SK-N-SH treated with all-trans-retinoic acid at 6 μM for 48 hours (cell line): Measurements from ENCODE around the gene TOP2A.
A peak's percentile ranks its signal among the peaks of the same experiment; 100 is the strongest.

Experiments
- ATAC-seq: fragments of 200-7000 bp; cut with Tn5 transposase; 3 replicates; pipeline ENCODE4 v1.9.1; 2020; ENCODE audit warnings: mild to moderate bottlenecking, moderate library complexity
- ARNTL ChIP-seq: fragments of 450-650 bp; formaldehyde crosslinking; IDR thresholded peaks from 2 replicates; pipeline ENCODE4 v1.5.0; 2020; ENCODE audit warnings: low read depth, mild to moderate bottlenecking, moderate library complexity, borderline replicate concordance
- BACH2 ChIP-seq: fragments of 250-450 bp; sonication (Bioruptor Pico); IDR thresholded peaks from 2 replicates; pipeline ENCODE4 v1.9.0; 2021; ENCODE audit warnings: mild to moderate bottlenecking, borderline replicate concordance
- CSDC2 ChIP-seq: fragments of 250-450 bp; sonication (Bioruptor Pico); IDR thresholded peaks from 2 replicates; pipeline ENCODE4 v1.5.0; 2020; ENCODE audit warnings: mild to moderate bottlenecking, moderate library complexity
- ESRRG ChIP-seq: fragments of 250-450 bp; sonication (Bioruptor Pico); IDR thresholded peaks from 2 replicates; pipeline ENCODE4 v1.6.1; 2021; ENCODE audit warnings: mild to moderate bottlenecking
- ISL1 ChIP-seq: fragments of 250-450 bp; sonication (Bioruptor Pico); IDR thresholded peaks from 2 replicates; pipeline ENCODE4 v2.1.2; 2022; ENCODE audit warnings: mild to moderate bottlenecking, moderate library complexity
- OSR1 ChIP-seq: fragments of 250-450 bp; sonication (Bioruptor Pico); IDR thresholded peaks from 2 replicates; pipeline ENCODE4 v1.8.0; 2022; ENCODE audit warnings: moderate library complexity, mild to moderate bottlenecking, inconsistent platforms
- PPARA ChIP-seq: fragments of 250-450 bp; sonication (Bioruptor Pico); IDR thresholded peaks from 2 replicates; pipeline ENCODE4 v1.5.0; 2020; ENCODE audit warnings: mild to moderate bottlenecking, borderline replicate concordance
- RARB ChIP-seq: fragments of 250-450 bp; sonication (Bioruptor Pico); IDR thresholded peaks from 2 replicates; pipeline ENCODE4 v1.8.0; 2021; ENCODE audit warnings: mild to moderate bottlenecking, moderate library complexity
- SNAI2 ChIP-seq: fragments of 250-450 bp; sonication (Bioruptor Pico); IDR thresholded peaks from 2 replicates; pipeline ENCODE4 v1.5.0; 2020; ENCODE audit warnings: mild to moderate bottlenecking, moderate library complexity
- TCF4 ChIP-seq: fragments of 250-450 bp; sonication (Bioruptor Pico); IDR thresholded peaks from 2 replicates; pipeline ENCODE4 v1.8.0; 2021; ENCODE audit warnings: mild to moderate bottlenecking, moderate library complexity, borderline replicate concordance
- TOX ChIP-seq: fragments of 250-450 bp; sonication (Bioruptor Pico); IDR thresholded peaks from 2 replicates; pipeline ENCODE4 v1.8.0; 2021; ENCODE audit warnings: mild to moderate bottlenecking, moderate library complexity, borderline replicate concordance
- ZFP3 ChIP-seq: fragments of 250-450 bp; sonication (Bioruptor Pico); IDR thresholded peaks from 2 replicates; pipeline ENCODE4 v1.5.0; 2020; ENCODE audit warnings: mild to moderate bottlenecking, moderate library complexity
- ZFP30 ChIP-seq: fragments of 450-650 bp; formaldehyde crosslinking; IDR thresholded peaks from 2 replicates; pipeline ENCODE4 v1.5.0; 2022; ENCODE audit warnings: mild to moderate bottlenecking, moderate library complexity
- ZNF565 ChIP-seq: fragments of 450-650 bp; formaldehyde crosslinking; conservative IDR thresholded peaks from 2 replicates; pipeline ENCODE4 v1.5.0; 2020; ENCODE audit warnings: low read depth, mild to moderate bottlenecking, moderate library complexity
- ZNF70 ChIP-seq: fragments of 450-650 bp; formaldehyde crosslinking; IDR thresholded peaks from 2 replicates; pipeline ENCODE4 v1.5.0; 2020; ENCODE audit warnings: mild to moderate bottlenecking, moderate library complexity
- ZNF8 ChIP-seq: fragments of 450-650 bp; formaldehyde crosslinking; IDR thresholded peaks from 2 replicates; pipeline ENCODE4 v1.5.0; 2020; ENCODE audit warnings: mild to moderate bottlenecking, moderate library complexity
- TF ChIP-seq, protein P1 (sequence below): fragments of 250-450 bp; sonication (Bioruptor Pico); IDR thresholded peaks from 2 replicates; pipeline ENCODE4 v1.8.0; 2021; ENCODE audit warnings: low read depth, mild to moderate bottlenecking, moderate library complexity, borderline replicate concordance
- TF ChIP-seq, protein P2 (sequence below): fragments of 250-450 bp; sonication (Bioruptor Pico); IDR thresholded peaks from 2 replicates; pipeline ENCODE4 v1.5.1; 2021; ENCODE audit warnings: mild to moderate bottlenecking, moderate library complexity
- TF ChIP-seq, protein P3 (sequence below): fragments of 250-450 bp; sonication (Bioruptor Pico); IDR thresholded peaks from 2 replicates; pipeline ENCODE4 v1.5.0; 2020; ENCODE audit warnings: mild to moderate bottlenecking, moderate library complexity

The TOP2A gene

DNA sequence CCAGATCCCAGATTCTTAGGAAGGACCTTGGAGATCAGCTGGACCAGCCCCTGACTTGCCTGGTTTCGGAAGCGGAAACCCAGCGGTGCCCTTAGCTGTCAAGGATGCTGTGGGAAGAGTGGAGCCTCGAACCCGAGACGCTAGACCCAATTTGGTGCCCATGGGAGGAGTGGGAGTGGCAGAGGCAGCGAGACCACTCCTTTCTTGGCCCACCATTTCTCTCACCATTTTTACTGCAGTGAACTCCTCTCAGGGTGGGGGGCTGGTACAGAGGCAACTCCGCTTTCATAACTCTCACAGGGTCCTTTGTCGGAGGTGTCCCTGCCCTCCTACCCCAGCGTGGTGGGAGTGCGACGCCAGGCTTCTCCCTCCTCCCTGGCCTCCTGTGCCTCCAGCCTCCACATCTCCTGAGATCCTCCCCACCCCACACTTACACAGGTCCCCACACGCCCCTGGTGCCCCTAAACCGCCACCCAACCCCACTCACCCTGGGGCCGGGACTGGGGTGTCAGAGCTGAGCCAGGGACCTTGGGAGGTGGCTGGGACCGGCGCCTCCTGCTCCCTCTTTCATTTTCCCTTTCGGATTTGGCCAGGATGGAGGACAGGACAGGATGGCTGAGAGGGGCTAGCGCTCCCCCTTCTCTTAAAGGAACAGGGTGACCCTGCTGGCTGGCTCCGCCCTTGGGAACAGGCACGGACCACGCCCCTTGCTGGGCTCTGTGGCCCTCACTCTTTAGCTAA is 53.4 kb downstream of the TOP2A start, which contains the start of gene GJD3:
Gene GJD3, minus strand, starts transcription at position 617 of the 741 bp plus-strand sequence. CDS start 922 bp downstream, outside the sequence.
- no peak for ATAC-seq
- no peak for TF ChIP-seq ZNF565 (CRISPR knock-in tag)
- no peak for TF ChIP-seq ISL1 (CRISPR knock-in tag)
- TF ChIP-seq OSR1 (CRISPR knock-in tag), result no peak
- TF ChIP-seq, protein P1, sequence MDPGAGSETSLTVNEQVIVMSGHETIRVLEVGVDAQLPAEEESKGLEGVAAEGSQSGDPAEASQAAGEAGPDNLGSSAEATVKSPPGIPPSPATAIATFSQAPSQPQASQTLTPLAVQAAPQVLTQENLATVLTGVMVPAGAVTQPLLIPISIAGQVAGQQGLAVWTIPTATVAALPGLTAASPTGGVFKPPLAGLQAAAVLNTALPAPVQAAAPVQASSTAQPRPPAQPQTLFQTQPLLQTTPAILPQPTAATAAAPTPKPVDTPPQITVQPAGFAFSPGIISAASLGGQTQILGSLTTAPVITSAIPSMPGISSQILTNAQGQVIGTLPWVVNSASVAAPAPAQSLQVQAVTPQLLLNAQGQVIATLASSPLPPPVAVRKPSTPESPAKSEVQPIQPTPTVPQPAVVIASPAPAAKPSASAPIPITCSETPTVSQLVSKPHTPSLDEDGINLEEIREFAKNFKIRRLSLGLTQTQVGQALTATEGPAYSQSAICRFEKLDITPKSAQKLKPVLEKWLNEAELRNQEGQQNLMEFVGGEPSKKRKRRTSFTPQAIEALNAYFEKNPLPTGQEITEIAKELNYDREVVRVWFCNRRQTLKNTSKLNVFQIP, result no peak
- TF ChIP-seq TCF4, result no peak
- no peak for TF ChIP-seq ESRRG (CRISPR knock-in tag)
- TF ChIP-seq, protein P2, sequence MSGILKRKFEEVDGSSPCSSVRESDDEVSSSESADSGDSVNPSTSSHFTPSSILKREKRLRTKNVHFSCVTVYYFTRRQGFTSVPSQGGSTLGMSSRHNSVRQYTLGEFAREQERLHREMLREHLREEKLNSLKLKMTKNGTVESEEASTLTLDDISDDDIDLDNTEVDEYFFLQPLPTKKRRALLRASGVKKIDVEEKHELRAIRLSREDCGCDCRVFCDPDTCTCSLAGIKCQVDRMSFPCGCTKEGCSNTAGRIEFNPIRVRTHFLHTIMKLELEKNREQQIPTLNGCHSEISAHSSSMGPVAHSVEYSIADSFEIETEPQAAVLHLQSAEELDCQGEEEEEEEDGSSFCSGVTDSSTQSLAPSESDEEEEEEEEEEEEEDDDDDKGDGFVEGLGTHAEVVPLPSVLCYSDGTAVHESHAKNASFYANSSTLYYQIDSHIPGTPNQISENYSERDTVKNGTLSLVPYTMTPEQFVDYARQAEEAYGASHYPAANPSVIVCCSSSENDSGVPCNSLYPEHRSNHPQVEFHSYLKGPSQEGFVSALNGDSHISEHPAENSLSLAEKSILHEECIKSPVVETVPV (CRISPR knock-in tag), result no peak
- no peak for TF ChIP-seq ZFP30 (CRISPR knock-in tag)
- TF ChIP-seq ZNF8 (CRISPR knock-in tag), result no peak
- no peak for TF ChIP-seq SNAI2
- no peak for TF ChIP-seq RARB (CRISPR knock-in tag)

DNA sequence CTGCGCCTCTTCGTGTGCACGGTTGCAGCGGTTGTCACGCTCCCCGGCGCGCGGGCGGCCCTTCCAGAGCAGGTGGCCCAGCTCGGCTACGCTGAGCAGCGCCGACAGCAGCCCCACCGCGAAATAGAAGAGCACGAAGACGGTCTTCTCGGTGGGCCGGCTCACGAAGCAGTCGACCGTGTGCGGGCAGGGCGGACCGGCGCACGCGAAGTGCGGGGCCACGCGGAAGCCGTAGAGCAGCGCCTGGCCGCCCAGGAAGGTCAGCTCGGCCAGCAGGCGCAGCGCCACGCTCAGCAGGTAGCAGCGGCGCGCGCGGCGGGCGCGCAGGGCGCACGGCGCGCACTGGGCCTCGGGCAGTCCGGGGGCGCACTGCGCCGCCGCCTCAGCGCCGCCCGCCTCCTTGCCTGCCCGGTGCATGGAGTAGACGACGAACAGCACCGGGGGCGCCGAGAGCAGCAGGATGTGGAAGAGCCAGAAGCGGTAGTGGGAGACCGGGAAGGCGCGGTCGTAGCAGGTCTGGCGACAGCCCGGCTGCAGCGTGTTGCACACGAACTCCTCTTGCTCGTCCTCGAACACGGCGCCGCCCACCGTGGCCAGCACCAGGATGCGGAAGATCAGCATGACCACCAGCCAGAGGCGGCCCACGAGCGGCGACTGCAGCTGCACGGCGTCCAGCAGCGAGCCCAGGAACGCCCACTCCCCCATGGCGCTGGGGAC is 54.4 kb downstream of the TOP2A start:
- TF ChIP-seq PPARA (CRISPR knock-in tag) (no peak), ZNF70 (no peak), CSDC2 (CRISPR knock-in tag) (no peak), TOX (CRISPR knock-in tag) (no peak), TCF4 (no peak), ZNF565 (CRISPR knock-in tag) (no peak), OSR1 (CRISPR knock-in tag) (no peak), ESRRG (CRISPR knock-in tag) (no peak), SNAI2 (no peak), ZNF8 (CRISPR knock-in tag) (no peak), ARNTL (CRISPR knock-in tag) (no peak), BACH2 (CRISPR knock-in tag) (no peak)
- TF ChIP-seq, protein P3, sequence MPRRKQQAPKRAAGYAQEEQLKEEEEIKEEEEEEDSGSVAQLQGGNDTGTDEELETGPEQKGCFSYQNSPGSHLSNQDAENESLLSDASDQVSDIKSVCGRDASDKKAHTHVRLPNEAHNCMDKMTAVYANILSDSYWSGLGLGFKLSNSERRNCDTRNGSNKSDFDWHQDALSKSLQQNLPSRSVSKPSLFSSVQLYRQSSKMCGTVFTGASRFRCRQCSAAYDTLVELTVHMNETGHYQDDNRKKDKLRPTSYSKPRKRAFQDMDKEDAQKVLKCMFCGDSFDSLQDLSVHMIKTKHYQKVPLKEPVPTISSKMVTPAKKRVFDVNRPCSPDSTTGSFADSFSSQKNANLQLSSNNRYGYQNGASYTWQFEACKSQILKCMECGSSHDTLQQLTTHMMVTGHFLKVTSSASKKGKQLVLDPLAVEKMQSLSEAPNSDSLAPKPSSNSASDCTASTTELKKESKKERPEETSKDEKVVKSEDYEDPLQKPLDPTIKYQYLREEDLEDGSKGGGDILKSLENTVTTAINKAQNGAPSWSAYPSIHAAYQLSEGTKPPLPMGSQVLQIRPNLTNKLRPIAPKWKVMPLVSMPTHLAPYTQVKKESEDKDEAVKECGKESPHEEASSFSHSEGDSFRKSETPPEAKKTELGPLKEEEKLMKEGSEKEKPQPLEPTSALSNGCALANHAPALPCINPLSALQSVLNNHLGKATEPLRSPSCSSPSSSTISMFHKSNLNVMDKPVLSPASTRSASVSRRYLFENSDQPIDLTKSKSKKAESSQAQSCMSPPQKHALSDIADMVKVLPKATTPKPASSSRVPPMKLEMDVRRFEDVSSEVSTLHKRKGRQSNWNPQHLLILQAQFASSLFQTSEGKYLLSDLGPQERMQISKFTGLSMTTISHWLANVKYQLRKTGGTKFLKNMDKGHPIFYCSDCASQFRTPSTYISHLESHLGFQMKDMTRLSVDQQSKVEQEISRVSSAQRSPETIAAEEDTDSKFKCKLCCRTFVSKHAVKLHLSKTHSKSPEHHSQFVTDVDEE (CRISPR knock-in tag), result no peak
- TF ChIP-seq, protein P2 (CRISPR knock-in tag), result no peak
- ATAC-seq, result no peak; the same call in 2 of the 3 replicates

DNA sequence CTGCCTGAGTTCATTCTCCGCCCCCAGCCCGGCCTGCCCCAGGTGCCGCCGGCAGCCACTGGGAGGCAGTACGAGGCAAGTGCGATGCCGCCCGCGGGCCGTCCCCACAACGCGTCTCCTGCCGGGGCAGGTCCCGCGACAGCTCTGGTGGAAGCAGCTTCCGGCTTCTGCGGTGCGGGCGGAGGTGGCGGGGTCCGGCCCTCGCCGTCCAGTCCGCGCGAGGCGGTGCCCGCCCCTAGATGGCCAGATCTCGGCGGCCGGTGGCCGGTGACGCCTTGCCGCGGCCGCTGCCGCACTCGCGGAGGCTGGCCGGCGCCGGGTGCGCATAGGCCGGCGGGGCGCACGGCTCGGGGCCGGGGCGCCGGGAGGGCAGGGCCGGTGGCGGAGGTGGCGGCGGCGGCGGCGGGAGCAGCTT is 55.0 kb downstream of the TOP2A start:
- no peak for TF ChIP-seq RARB (CRISPR knock-in tag)
- no peak for TF ChIP-seq ZFP3 (CRISPR knock-in tag)
- TF ChIP-seq TCF4, result no peak
- no peak for TF ChIP-seq ZNF8 (CRISPR knock-in tag)
- no peak for TF ChIP-seq ISL1 (CRISPR knock-in tag)
- TF ChIP-seq PPARA (CRISPR knock-in tag), result no peak
- TF ChIP-seq ZNF565 (CRISPR knock-in tag), result no peak
- no peak for TF ChIP-seq CSDC2 (CRISPR knock-in tag)
- peak; percentile 81 for ATAC-seq
